GM23338 (cell line): ENCODE results near the gene ARHGAP9. TPM values are rescaled to one million over a fixed set of nuclear protein-coding genes. Genes with fewer than 3 reads are reported as not detected.

Experiments used
- ATAC-seq: fragments of 200-7000 bp; cut with Tn5 transposase; 3 replicates; pipeline ENCODE4 v1.9.1; 2020
- DNase-seq: peaks from one replicate; pipeline ENCODE4 v3.0.0-alpha.2; 2015; ENCODE audit warnings: low spot score
- H2AFZ ChIP-seq: fragments of 200-600 bp; sonication (generic); 2 replicates; pipeline ENCODE4 v1.8.0; 2016; ENCODE audit warnings: antibody characterized with exemption, mild to moderate bottlenecking, moderate library complexity
- H3F3A ChIP-seq: fragments of 200-600 bp; sonication (generic); replicated peaks from 2 replicates; pipeline ENCODE4 v1.8.0; 2017; ENCODE audit warnings: antibody characterized with exemption, mixed run types, low read depth
- H3K27ac ChIP-seq: fragments of 200-600 bp; sonication (generic); 2 replicates; pipeline ENCODE4 v1.6.1; 2016; ENCODE audit warnings: low read depth
- H3K27me3 ChIP-seq: fragments of 200-600 bp; sonication (generic); 2 replicates; pipeline ENCODE4 v1.8.0; 2016; ENCODE audit warnings: mild to moderate bottlenecking, mixed run types, moderate library complexity; ENCODE audit not compliant: insufficient read depth
- H3K36me3 ChIP-seq: fragments of 200-600 bp; sonication (generic); 2 replicates; pipeline ENCODE4 v1.8.0; 2016; ENCODE audit warnings: mild to moderate bottlenecking; ENCODE audit not compliant: insufficient read depth
- H3K4me1 ChIP-seq: fragments of 200-600 bp; sonication (generic); 2 replicates; pipeline ENCODE4 v1.8.0; 2016; ENCODE audit warnings: mild to moderate bottlenecking, moderate library complexity; ENCODE audit not compliant: insufficient read depth
- H3K4me2 ChIP-seq: fragments of 200-600 bp; sonication (generic); 2 replicates; pipeline ENCODE4 v1.7.1; 2017; ENCODE audit warnings: mixed run types
- H3K4me3 ChIP-seq: fragments of 200-600 bp; sonication (generic); 2 replicates; pipeline ENCODE4 v1.6.1; 2016; ENCODE audit warnings: mixed run types
- H3K79me2 ChIP-seq: fragments of 200-600 bp; sonication (generic); replicated peaks from 2 replicates; pipeline ENCODE4 v1.8.0; 2017; ENCODE audit warnings: mild to moderate bottlenecking; ENCODE audit not compliant: insufficient read depth
- H3K9me2 ChIP-seq: fragments of 200-600 bp; sonication (generic); 2 replicates; pipeline ENCODE4 v1.8.0; 2017; ENCODE audit not compliant: insufficient read depth
- H4K20me1 ChIP-seq: fragments of 200-600 bp; sonication (generic); replicated peaks from 2 replicates; pipeline ENCODE4 v1.8.0; 2017; ENCODE audit warnings: mild to moderate bottlenecking; ENCODE audit not compliant: insufficient read depth
- H3K27ac Mint-ChIP-seq: 2 replicates; pipeline ENCODE4 v1.8.0; 2020; ENCODE audit warnings: inconsistent platforms, mild to moderate bottlenecking, moderate library complexity, mixed read lengths
- H3K27me3 Mint-ChIP-seq: 3 replicates; pipeline ENCODE4 v1.8.0; 2022; ENCODE audit warnings: low read depth, mild to moderate bottlenecking, moderate library complexity, mixed read lengths, inconsistent platforms; ENCODE audit not compliant: insufficient read depth, poor library complexity
- H3K36me3 Mint-ChIP-seq: 3 replicates; pipeline ENCODE4 v1.8.0; 2021; ENCODE audit warnings: low read depth, mild to moderate bottlenecking, inconsistent platforms, moderate library complexity, mixed read lengths
- H3K4me1 Mint-ChIP-seq: 3 replicates; pipeline ENCODE4 v1.8.0; 2020; ENCODE audit warnings: mild to moderate bottlenecking, inconsistent platforms, mixed read lengths
- H3K4me3 Mint-ChIP-seq: 3 replicates; pipeline ENCODE4 v1.8.0; 2021; ENCODE audit warnings: moderate library complexity, mild to moderate bottlenecking, inconsistent platforms, mixed read lengths
- H3K9me3 Mint-ChIP-seq: 3 replicates; pipeline ENCODE4 v1.8.0; 2020; ENCODE audit warnings: moderate library complexity, mild to moderate bottlenecking, inconsistent platforms, mixed read lengths
- CREB1 ChIP-seq: fragments of 250-450 bp; sonication (Bioruptor Pico); IDR thresholded peaks from 2 replicates; pipeline ENCODE4 v1.5.0; 2020; ENCODE audit warnings: low read depth, mild to moderate bottlenecking, moderate library complexity
- CTCF ChIP-seq, 2 experiments: fragments of 200-600 bp in 1 of 2; sonication (generic) in 1 of 2; conservative IDR thresholded peaks; 2 replicates each; pipeline versions ENCODE4 v1.5.1 to v1.6.1; 2016 to 2017; ENCODE audit warnings: antibody characterized with exemption in 2 of 2, low read depth in 2 of 2, mild to moderate bottlenecking in 2 of 2, moderate library complexity in 1 of 2
- ETS1 ChIP-seq: IDR thresholded peaks from 2 replicates; pipeline ENCODE4 v1.6.1; 2016; ENCODE audit warnings: antibody characterized with exemption
- EZH2 ChIP-seq: fragments of 200-600 bp; sonication (generic); IDR thresholded peaks from one replicate; pipeline ENCODE4 v1.8.0; 2017; ENCODE audit warnings: antibody characterized with exemption, mild to moderate bottlenecking, low read depth; ENCODE audit not compliant: unreplicated experiment
- EZH2phosphoT487 ChIP-seq: fragments of 200-600 bp; sonication (generic); IDR thresholded peaks from one replicate; pipeline ENCODE4 v1.8.1; 2018; ENCODE audit warnings: antibody characterized with exemption; ENCODE audit not compliant: unreplicated experiment
- NANOG ChIP-seq: IDR thresholded peaks from 2 replicates; pipeline ENCODE4 v1.6.1; 2016; ENCODE audit warnings: antibody characterized with exemption, borderline replicate concordance
- POLR2AphosphoS5 ChIP-seq: IDR thresholded peaks from 2 replicates; pipeline ENCODE4 v1.6.1; 2016; ENCODE audit warnings: antibody characterized with exemption, low read depth
- REST ChIP-seq: IDR thresholded peaks from one replicate; pipeline ENCODE4 v1.6.1; 2018; ENCODE audit warnings: antibody characterized with exemption; ENCODE audit not compliant: unreplicated experiment
- ZNF114 ChIP-seq: fragments of 250-450 bp; sonication (Bioruptor Pico); IDR thresholded peaks from 2 replicates; pipeline ENCODE4 v1.5.0; 2020; ENCODE audit warnings: mild to moderate bottlenecking, moderate library complexity
- ZNF331 ChIP-seq: fragments of 250-450 bp; sonication (Bioruptor Pico); IDR thresholded peaks from 2 replicates; pipeline ENCODE4 v1.5.0; 2020; ENCODE audit warnings: low read depth, mild to moderate bottlenecking, moderate library complexity
- ZNF462 ChIP-seq: fragments of 250-450 bp; sonication (Bioruptor Pico); IDR thresholded peaks from 2 replicates; pipeline ENCODE4 v1.5.0; 2020; ENCODE audit warnings: mild to moderate bottlenecking, moderate library complexity
- polyA plus RNA-seq: library from polyadenylated mRNA; unstranded; fragments of >200 nt; fragmentation: Nextera tagmentation; extraction: Ambion mirVana; gene quantifications from 2 replicates; pipeline ENCODE4 v1.2.1, GENCODE V29; 2016
- total RNA-seq: library from RNA; depleted of rRNA; stranded (reverse); fragments of >200 nt; shearing (Covaris generic); gene quantifications from 2 replicates; pipeline ENCODE4 v1.2.3, GENCODE V29; 2014

Gene ARHGAP9
- total and polyA plus RNA-seq, 2 experiments from 2014 or later = 4.5 to 7.1 TPM

GRCh38 chr12:57433370-57433769 is 46.3 kb downstream of the ARHGAP9 start:
- Mint-ChIP-seq H3K4me1 (peaks cover 18% of the 10 kb centered on the region), H3K27me3 (peaks cover 7% of the 10 kb centered on the region), H3K27ac (no peak overlapping the region), H3K36me3 (no peaks in the 10 kb centered on the region; the same call in 2 of the 3 replicates), H3K9me3 (no peaks in the 10 kb centered on the region), H3K4me3 (no peak overlapping the region)
- peaks cover 15% of the 10 kb centered on the region for H3K79me2 ChIP-seq
- H3K9me2 ChIP-seq = no peaks in the 10 kb centered on the region
- no peak for DNase-seq
- no peak overlapping the region for H2AFZ ChIP-seq
- peaks cover 15% of the 10 kb centered on the region; the same call in 1 of the 2 replicates for H3K4me1 ChIP-seq
- H3K4me2 ChIP-seq = no peak overlapping the region
- TF ChIP-seq POLR2AphosphoS5 (no peak), EZH2 (no peak), EZH2phosphoT487 (no peak), ZNF114 (CRISPR knock-in tag) (no peak), ZNF462 (CRISPR knock-in tag) (no peak), CREB1 (CRISPR knock-in tag) (no peak), CTCF (conservative IDR thresholded peaks at IDR 0.05; ENCODE audit: low read depth in 2 of 2) (no peak), REST (no peak), NANOG (no peak), ZNF331 (CRISPR knock-in tag) (no peak), ETS1 (no peak)
- H4K20me1 ChIP-seq = no peaks in the 10 kb centered on the region
- ATAC-seq = no peak
- H3K36me3 ChIP-seq = no peaks in the 10 kb centered on the region
- H3K4me3 ChIP-seq = no peak overlapping the region
- H3K27me3 ChIP-seq = no peaks in the 10 kb centered on the region
- no peak overlapping the region for H3K27ac ChIP-seq
- H3F3A ChIP-seq = peaks cover 11% of the 10 kb centered on the region
